A549 (cell line): ENCODE measurements around the gene KRTCAP2. TPM values are rescaled to one million over a fixed set of nuclear protein-coding genes. Genes with fewer than 3 reads are reported as not detected.

Experiments used
- ATAC-seq, 2 experiments: fragments of 200-7000 bp in 1 of 2; fragments of >200 bp in 1 of 2; cut with Nextera tagmentation in 1 of 2; cut with Tn5 transposase in 1 of 2; 3 replicates each; pipeline versions ENCODE4 v1.8.0 to v1.9.1; 2018 to 2020; ENCODE audit warnings: mild to moderate bottlenecking in 1 of 2, moderate library complexity in 1 of 2
- CTCF ChIA-PET: fragments of 300-600 bp; sonication (Branson Sonifier 250); formaldehyde crosslinking; extraction: SDS; loops from one replicate; lab custom pipeline; 2021; ENCODE audit warnings: antibody characterized with exemption, inconsistent platforms; lab: Yijun Ruan, JAX
- POLR2A ChIA-PET: fragments of 350-600 bp; formaldehyde crosslinking; extraction: SDS; loops from one replicate; lab custom pipeline; 2021; ENCODE audit warnings: antibody characterized with exemption, inconsistent platforms; lab: Yijun Ruan, JAX
- DNase-seq, 2 experiments: peaks; one replicate each; pipeline versions ENCODE4 v3.0.0 to v3.0.0-alpha.2; 2011 to 2016; ENCODE audit warnings: low read depth in 1 of 2, low spot score in 1 of 2
- FAIRE-seq: peaks from 2 replicates; lab custom pipeline; 2011; peaks lifted over from hg19 to GRCh38; lab: Jason Lieb, UNC
- H3K27ac ChIP-seq, 2 experiments: fragments of >200 bp; sonication (Bioruptor Twin); formaldehyde crosslinking; 3 replicates each; pipeline ENCODE4 v1.5.1; 2016 to 2017
- H3K4me1 ChIP-seq: fragments of >200 bp; sonication (Bioruptor Twin); formaldehyde crosslinking; 3 replicates; pipeline ENCODE4 v1.6.1; 2016
- H3K4me2 ChIP-seq: fragments of >200 bp; sonication (Bioruptor Twin); formaldehyde crosslinking; 3 replicates; pipeline ENCODE4 v1.6.1; 2016
- H3K4me3 ChIP-seq: fragments of >200 bp; sonication (Bioruptor Twin); formaldehyde crosslinking; 3 replicates; pipeline ENCODE4 v1.5.1; 2016
- H3K9me3 ChIP-seq: fragments of >200 bp; sonication (Bioruptor Twin); formaldehyde crosslinking; 3 replicates; pipeline ENCODE4 v1.6.1; 2016
- CBX8 ChIP-seq: fragments of 200-600 bp; sonication (generic); IDR thresholded peaks from 2 replicates; pipeline ENCODE4 v1.6.1; 2016
- CEBPB ChIP-seq, 2 experiments: fragments of >200 bp in 1 of 2; sonication (Bioruptor Twin) in 1 of 2; formaldehyde crosslinking in 1 of 2; IDR thresholded peaks; 2 replicates each; pipeline ENCODE4 v1.6.1; 2012 to 2016
- CHD2 ChIP-seq: fragments of 150-350 bp; IDR thresholded peaks from 2 replicates; pipeline ENCODE4 v1.6.1; 2014; ENCODE audit warnings: low read length; ENCODE audit not compliant: partially characterized antibody
- EHMT2 ChIP-seq: fragments of 200-600 bp; sonication (generic); IDR thresholded peaks from 2 replicates; pipeline ENCODE4 v1.6.1; 2016; ENCODE audit warnings: antibody characterized with exemption, low read depth, mild to moderate bottlenecking, moderate library complexity
- ESRRA ChIP-seq: fragments of 150-350 bp; IDR thresholded peaks from 2 replicates; pipeline ENCODE4 v1.6.1; 2014; ENCODE audit warnings: mild to moderate bottlenecking, low read length, borderline replicate concordance
- FOSB ChIP-seq: fragments of 250-450 bp; sonication (Bioruptor Pico); IDR thresholded peaks from 2 replicates; pipeline ENCODE4 v1.5.0; 2020; ENCODE audit warnings: mild to moderate bottlenecking, moderate library complexity
- FOSL2 ChIP-seq, 2 experiments: fragments of 450-650 bp in 1 of 2; fragments of >200 bp in 1 of 2; sonication (Bioruptor Twin) in 1 of 2; formaldehyde crosslinking; IDR thresholded peaks; 2 replicates each; pipeline versions ENCODE4 v1.5.0 to v1.6.1; 2016 to 2020; ENCODE audit warnings: mild to moderate bottlenecking in 1 of 2, moderate library complexity in 1 of 2
- FOXS1 ChIP-seq: fragments of 250-450 bp; sonication (Bioruptor Pico); IDR thresholded peaks from 2 replicates; pipeline ENCODE4 v1.5.0; 2020; ENCODE audit warnings: mild to moderate bottlenecking, moderate library complexity
- HEYL ChIP-seq: fragments of 250-450 bp; sonication (Bioruptor Pico); IDR thresholded peaks from 2 replicates; pipeline ENCODE4 v1.8.0; 2021; ENCODE audit warnings: mild to moderate bottlenecking, moderate library complexity
- HOXA7 ChIP-seq: fragments of 250-450 bp; sonication (Bioruptor Pico); IDR thresholded peaks from 2 replicates; pipeline ENCODE4 v1.5.0; 2020; ENCODE audit warnings: mild to moderate bottlenecking, moderate library complexity
- HOXB13 ChIP-seq: fragments of 250-450 bp; sonication (Bioruptor Pico); IDR thresholded peaks from 2 replicates; pipeline ENCODE4 v1.5.0; 2020; ENCODE audit warnings: low read depth, mild to moderate bottlenecking, moderate library complexity
- HOXB5 ChIP-seq: fragments of 250-450 bp; sonication (Bioruptor Pico); IDR thresholded peaks from 2 replicates; pipeline ENCODE4 v1.5.0; 2020; ENCODE audit warnings: mild to moderate bottlenecking, moderate library complexity
- JUN ChIP-seq, 2 experiments: fragments of >200 bp; sonication (Bioruptor Twin); formaldehyde crosslinking; IDR thresholded peaks; 2 replicates in 1 of 2; 3 replicates in 1 of 2; pipeline ENCODE4 v1.6.1; 2016 to 2017
- JUNB ChIP-seq: fragments of >200 bp; sonication (Bioruptor Twin); formaldehyde crosslinking; IDR thresholded peaks from 2 replicates; pipeline ENCODE4 v1.6.1; 2016
- KDM5A ChIP-seq: fragments of 200-600 bp; sonication (generic); IDR thresholded peaks from 2 replicates; pipeline ENCODE4 v1.6.1; 2016; ENCODE audit warnings: antibody characterized with exemption, mild to moderate bottlenecking
- MYC ChIP-seq: IDR thresholded peaks from 2 replicates; pipeline ENCODE4 v1.6.1; 2012; ENCODE audit warnings: mild to moderate bottlenecking, inconsistent platforms, low read length, improper control_type of control experiment, borderline replicate concordance
- NFE2L2 ChIP-seq: fragments of 150-350 bp; conservative IDR thresholded peaks from 2 replicates; pipeline ENCODE4 v1.6.1; 2014; ENCODE audit warnings: low read length
- NR3C1 ChIP-seq: fragments of >200 bp; sonication (Bioruptor Twin); formaldehyde crosslinking; IDR thresholded peaks from 3 replicates; pipeline ENCODE4 v1.6.1; 2017
- POLR2A ChIP-seq: IDR thresholded peaks from 2 replicates; pipeline ENCODE4 v1.6.1; 2012; ENCODE audit warnings: mild to moderate bottlenecking, low read length
- POLR2AphosphoS2 ChIP-seq: conservative IDR thresholded peaks from 2 replicates; pipeline ENCODE4 v1.6.1; 2012; ENCODE audit warnings: low read length, improper control_type of control experiment, inconsistent platforms
- RAD21 ChIP-seq, 2 experiments: fragments of >200 bp in 1 of 2; sonication (Bioruptor Twin) in 1 of 2; formaldehyde crosslinking in 1 of 2; IDR thresholded peaks in 1 of 2; conservative IDR thresholded peaks in 1 of 2; 2 replicates in 1 of 2; 3 replicates in 1 of 2; pipeline ENCODE4 v1.6.1; 2012 to 2018; ENCODE audit warnings: inconsistent platforms in 1 of 2
- RFX5 ChIP-seq: fragments of 450-650 bp; IDR thresholded peaks from 2 replicates; pipeline ENCODE4 v1.7.1; 2014; ENCODE audit warnings: antibody characterized with exemption, mild to moderate bottlenecking, moderate library complexity
- ZC3H11A ChIP-seq: fragments of 450-650 bp; IDR thresholded peaks from 2 replicates; pipeline ENCODE4 v1.6.1; 2014; ENCODE audit warnings: antibody characterized with exemption, mild to moderate bottlenecking
- WGBS: methylation state at CpG from one replicate; pipeline ENCODE4 v1.1.6; 2017; ENCODE audit errors: missing lambda C conversion rate; 5-methylcytosine and 5-hydroxymethylcytosine counted together
- polyA plus RNA-seq, 4 experiments: library from polyadenylated mRNA; depleted of rRNA in 3 of 4; stranded (reverse); fragments of >200 nt; fragmentation: RNase III in 1 of 4; extraction: RNeasy Plus Mini Kit Qiagen cat#74134 plus additional on column Dnase treatment in 1 of 4; gene quantifications; 2 replicates in 3 of 4; 3 replicates in 1 of 4; pipeline ENCODE4 v1.2.3, GENCODE V29; 2011 to 2017
- TF ChIP-seq, protein P1 (sequence below): fragments of >200 bp; sonication (Bioruptor Twin); formaldehyde crosslinking; IDR thresholded peaks from 2 replicates; pipeline ENCODE4 v1.6.1; 2016
- TF ChIP-seq, protein P2 (sequence below): fragments of 450-650 bp; IDR thresholded peaks from 2 replicates; pipeline ENCODE4 v1.6.1; 2014; ENCODE audit warnings: antibody characterized with exemption
- TF ChIP-seq, protein P3 (sequence below): IDR thresholded peaks from 2 replicates; pipeline ENCODE4 v1.6.1; 2012
- TF ChIP-seq, protein P4 (sequence below): fragments of >200 bp; sonication (Bioruptor Twin); formaldehyde crosslinking; IDR thresholded peaks from 3 replicates; pipeline ENCODE4 v1.6.1; 2016
- TF ChIP-seq, protein P5 (sequence below): IDR thresholded peaks from 2 replicates; pipeline ENCODE4 v1.6.1; 2012
- TF ChIP-seq, protein P6 (sequence below): IDR thresholded peaks from 2 replicates; pipeline ENCODE4 v1.6.1; 2012; ENCODE audit warnings: low read depth, borderline replicate concordance

The KRTCAP2 gene
- polyA plus RNA-seq, 2 of the 4 experiments (the other 2 are of a cell fraction) = 154 to 217 TPM

DNA sequence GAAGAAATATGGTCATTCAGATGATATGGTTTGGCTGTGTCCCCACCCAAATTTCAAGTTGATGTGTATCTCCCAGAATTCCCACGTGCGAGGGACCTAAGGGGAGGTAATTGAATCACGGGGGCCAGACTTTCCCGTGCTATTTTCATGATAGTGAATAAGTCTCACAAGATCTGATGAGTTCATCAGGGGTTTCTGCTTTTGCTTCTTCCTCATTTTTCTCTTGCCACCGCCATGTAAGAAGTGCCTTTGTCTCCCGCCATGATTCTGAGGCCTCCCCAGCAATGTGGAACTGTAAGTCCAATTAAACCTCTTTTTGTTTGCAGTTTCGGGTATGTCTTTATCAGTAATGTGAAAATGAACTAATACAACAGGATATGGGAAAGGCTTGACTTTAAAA is 31.4 kb downstream of the KRTCAP2 start:
- 78% methylated on average over 7 of the region's 7 CpGs for WGBS

DNA sequence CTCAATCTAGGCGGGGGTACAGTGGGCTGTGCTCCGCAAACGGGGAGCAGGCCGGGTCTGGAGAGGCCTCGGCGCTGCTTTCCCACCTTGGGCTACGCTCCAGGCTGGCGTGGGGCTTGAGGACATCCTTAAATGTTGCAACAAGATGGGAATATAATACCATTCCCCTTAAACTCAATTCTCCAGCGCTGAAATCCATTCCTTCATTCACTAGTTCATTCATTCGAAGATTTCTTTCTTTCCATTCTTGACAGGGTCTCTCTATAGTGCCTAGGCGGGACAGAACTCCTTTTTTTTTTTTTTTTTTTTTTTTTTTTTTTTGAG is 32.5 kb downstream of the KRTCAP2 start:
- WGBS = 5% methylated on average over 11 of the region's 11 CpGs
- peak overlapping the region; percentile 65 for H3K4me3 ChIP-seq
- H3K4me1 ChIP-seq = peaks cover 12% of the 10 kb centered on the region
- no peaks in the 10 kb centered on the region for H3K9me3 ChIP-seq
- peak overlapping the region; percentile 75 for H3K4me2 ChIP-seq
- ATAC-seq (no peak), DNase-seq (no peak), FAIRE-seq (no peak)
- ChIA-PET POLR2A (no interaction called here), CTCF (interaction anchor here (1.1 to 2.1 kb wide), 2 partner anchors 37 to 51 kb away, joined by 3 to 4 read pairs; no protein-coding TSS in a partner anchor)
- TF ChIP-seq, protein P1, sequence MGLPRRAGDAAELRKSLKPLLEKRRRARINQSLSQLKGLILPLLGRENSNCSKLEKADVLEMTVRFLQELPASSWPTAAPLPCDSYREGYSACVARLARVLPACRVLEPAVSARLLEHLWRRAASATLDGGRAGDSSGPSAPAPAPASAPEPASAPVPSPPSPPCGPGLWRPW = no peak
- no peak for TF ChIP-seq POLR2AphosphoS2
- TF ChIP-seq CBX8 = no peak
- TF ChIP-seq ZC3H11A = peak; percentile 6; the same call in 1 of the 2 replicates
- no peak for TF ChIP-seq HEYL
- peak overlapping the region; percentile 83 to 90 for H3K27ac ChIP-seq

More for the DNA sequence above, 31.4 kb downstream of the KRTCAP2 start:
- peaks cover 10% of the 10 kb centered on the region for H3K4me1 ChIP-seq
- TF ChIP-seq CEBPB (IDR thresholded peaks at IDR 0.05) = no peak
- TF ChIP-seq NFE2L2 = no peak
- TF ChIP-seq ESRRA = no peak
- TF ChIP-seq HEYL = no peak
- TF ChIP-seq HOXB5 (CRISPR knock-in tag) = no peak
- TF ChIP-seq, all 56 proteins: peak for 0
- Histone ChIP-seq H3K9me3 (no peaks in the 10 kb centered on the region), H3K4me3 (no peak overlapping the region), H3K27ac (no peak overlapping the region), H3K4me2 (no peak overlapping the region)
- DNase-seq (no peak), ATAC-seq (no peak), FAIRE-seq (no peak)
- ChIA-PET CTCF (interaction anchor here (1.0 to 11.7 kb wide), 5 partner anchors 15 to 52 kb away, joined by 3 to 79 read pairs (median 4); no protein-coding TSS in a partner anchor), POLR2A (no interaction called here)

DNA sequence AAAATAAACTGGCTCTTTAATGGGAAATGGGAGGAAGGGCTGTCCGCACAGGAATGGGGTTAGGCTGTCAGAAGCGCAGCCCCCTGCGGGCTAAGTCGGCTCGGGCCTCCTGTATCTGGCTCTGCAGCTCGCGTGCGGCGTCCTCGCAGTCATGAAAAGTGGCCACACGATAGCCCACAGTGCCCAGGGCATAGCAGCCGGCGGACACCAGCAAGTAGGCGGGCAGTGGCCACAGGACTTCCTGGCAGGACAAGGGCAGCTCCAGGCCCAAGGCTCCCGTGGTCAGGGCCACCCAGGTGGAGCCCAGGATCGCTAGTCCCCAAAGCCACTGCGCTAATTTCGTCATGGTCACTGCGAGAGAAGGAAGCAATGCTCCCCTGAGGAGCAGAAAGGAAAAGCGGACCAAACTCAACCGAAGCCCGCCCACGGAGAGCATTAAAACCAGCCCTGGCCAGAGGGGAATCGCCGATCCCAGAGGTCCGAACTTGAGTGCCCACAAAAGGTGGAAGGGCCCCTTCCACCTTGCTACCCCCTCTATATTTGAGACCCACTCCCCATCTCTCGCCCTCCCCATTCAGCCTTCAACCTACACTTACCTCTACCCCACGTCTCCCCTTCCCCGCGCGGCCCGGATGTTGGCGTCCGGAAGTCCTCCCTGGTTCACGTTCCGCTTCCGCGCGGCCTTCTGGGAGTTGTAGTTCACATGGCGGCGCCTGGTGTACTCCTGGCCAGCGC is 33.0 kb downstream of the KRTCAP2 start, which contains the start of gene DPM3:
DPM3 (minus strand) TSS at position 637 of the 735 bp plus-strand sequence; CDS start at position 346, 291 bp downstream.
- 1% methylated on average over 42 of the region's 42 CpGs for WGBS
- no peak for FAIRE-seq
- ChIA-PET POLR2A (interaction anchor here (0.6 kb wide), 2 partner anchors 22 to 277 kb away, joined by 3 to 4 read pairs; no protein-coding TSS in a partner anchor), CTCF (interaction anchor here (1.1 to 2.1 kb wide), 2 partner anchors 37 to 50 kb away, joined by 3 to 4 read pairs; no protein-coding TSS in a partner anchor)
- peak within 1 kb of the TSS; percentile 75 for H3K4me2 ChIP-seq
- H3K4me1 ChIP-seq = peaks cover 12% of the 10 kb centered on the region
- H3K9me3 ChIP-seq = no peaks in the 10 kb centered on the region
- DNase-seq = peak; percentile 85 to 86
- ATAC-seq = peak; percentile 81 to 83
- peak within 1 kb of the TSS; percentile 65 for H3K4me3 ChIP-seq
- H3K27ac ChIP-seq = peak within 1 kb of the TSS; percentile 83 to 90
- no peak for TF ChIP-seq HOXA7 (CRISPR knock-in tag)
- no peak for TF ChIP-seq CEBPB (IDR thresholded peaks at IDR 0.05)
- TF ChIP-seq ESRRA = no peak
- TF ChIP-seq POLR2A = peak; percentile 55
- TF ChIP-seq JUNB = no peak
- TF ChIP-seq, protein P2, sequence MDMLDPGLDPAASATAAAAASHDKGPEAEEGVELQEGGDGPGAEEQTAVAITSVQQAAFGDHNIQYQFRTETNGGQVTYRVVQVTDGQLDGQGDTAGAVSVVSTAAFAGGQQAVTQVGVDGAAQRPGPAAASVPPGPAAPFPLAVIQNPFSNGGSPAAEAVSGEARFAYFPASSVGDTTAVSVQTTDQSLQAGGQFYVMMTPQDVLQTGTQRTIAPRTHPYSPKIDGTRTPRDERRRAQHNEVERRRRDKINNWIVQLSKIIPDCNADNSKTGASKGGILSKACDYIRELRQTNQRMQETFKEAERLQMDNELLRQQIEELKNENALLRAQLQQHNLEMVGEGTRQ = no peak
- TF ChIP-seq NR3C1 = no peak
- TF ChIP-seq FOSL2 (IDR thresholded peaks at IDR 0.05) = no peak
- no peak for TF ChIP-seq FOSL2 (CRISPR knock-in tag; IDR thresholded peaks at IDR 0.05)
- peak in 1 of 2 experiments; percentile 72; a peak in 2 of 5 replicates for TF ChIP-seq JUN (IDR thresholded peaks at IDR 0.05)
- TF ChIP-seq FOSB (CRISPR knock-in tag) = no peak
- TF ChIP-seq EHMT2 = no peak
- TF ChIP-seq, protein P3, sequence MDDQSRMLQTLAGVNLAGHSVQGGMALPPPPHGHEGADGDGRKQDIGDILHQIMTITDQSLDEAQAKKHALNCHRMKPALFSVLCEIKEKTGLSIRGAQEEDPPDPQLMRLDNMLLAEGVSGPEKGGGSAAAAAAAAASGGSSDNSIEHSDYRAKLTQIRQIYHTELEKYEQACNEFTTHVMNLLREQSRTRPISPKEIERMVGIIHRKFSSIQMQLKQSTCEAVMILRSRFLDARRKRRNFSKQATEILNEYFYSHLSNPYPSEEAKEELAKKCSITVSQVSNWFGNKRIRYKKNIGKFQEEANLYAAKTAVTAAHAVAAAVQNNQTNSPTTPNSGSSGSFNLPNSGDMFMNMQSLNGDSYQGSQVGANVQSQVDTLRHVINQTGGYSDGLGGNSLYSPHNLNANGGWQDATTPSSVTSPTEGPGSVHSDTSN = no peak
- no peak for TF ChIP-seq RFX5
- no peak; the same call in 1 of the 2 replicates for TF ChIP-seq KDM5A
- TF ChIP-seq HOXB13 = no peak
- no peak for TF ChIP-seq RAD21 (conservative IDR thresholded peaks at IDR 0.05 in 1 of 2, IDR thresholded peaks at IDR 0.05 in 1 of 2)
- TF ChIP-seq, protein P4, sequence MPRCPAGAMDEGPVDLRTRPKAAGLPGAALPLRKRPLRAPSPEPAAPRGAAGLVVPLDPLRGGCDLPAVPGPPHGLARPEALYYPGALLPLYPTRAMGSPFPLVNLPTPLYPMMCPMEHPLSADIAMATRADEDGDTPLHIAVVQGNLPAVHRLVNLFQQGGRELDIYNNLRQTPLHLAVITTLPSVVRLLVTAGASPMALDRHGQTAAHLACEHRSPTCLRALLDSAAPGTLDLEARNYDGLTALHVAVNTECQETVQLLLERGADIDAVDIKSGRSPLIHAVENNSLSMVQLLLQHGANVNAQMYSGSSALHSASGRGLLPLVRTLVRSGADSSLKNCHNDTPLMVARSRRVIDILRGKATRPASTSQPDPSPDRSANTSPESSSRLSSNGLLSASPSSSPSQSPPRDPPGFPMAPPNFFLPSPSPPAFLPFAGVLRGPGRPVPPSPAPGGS = peak; percentile 49; the same call in 1 of the 3 replicates
- TF ChIP-seq FOXS1 (CRISPR knock-in tag) = no peak
- no peak for TF ChIP-seq MYC
- TF ChIP-seq CHD2 = no peak
- TF ChIP-seq, protein P5, sequence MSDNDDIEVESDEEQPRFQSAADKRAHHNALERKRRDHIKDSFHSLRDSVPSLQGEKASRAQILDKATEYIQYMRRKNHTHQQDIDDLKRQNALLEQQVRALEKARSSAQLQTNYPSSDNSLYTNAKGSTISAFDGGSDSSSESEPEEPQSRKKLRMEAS = peak; percentile 72
- TF ChIP-seq, protein P6, sequence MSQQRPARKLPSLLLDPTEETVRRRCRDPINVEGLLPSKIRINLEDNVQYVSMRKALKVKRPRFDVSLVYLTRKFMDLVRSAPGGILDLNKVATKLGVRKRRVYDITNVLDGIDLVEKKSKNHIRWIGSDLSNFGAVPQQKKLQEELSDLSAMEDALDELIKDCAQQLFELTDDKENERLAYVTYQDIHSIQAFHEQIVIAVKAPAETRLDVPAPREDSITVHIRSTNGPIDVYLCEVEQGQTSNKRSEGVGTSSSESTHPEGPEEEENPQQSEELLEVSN = 0 out of 2 replicates have a peak, but pooled peaks have one; percentile 12
